Measurements from ENCODE around the gene LRRC70. TPM values are rescaled to one million over a fixed set of nuclear protein-coding genes. Genes with fewer than 3 reads are reported as not detected.
A peak's percentile ranks its signal among the peaks of the same experiment; 100 is the strongest.

Gene LRRC70
- 5.7 TPM for total RNA-seq

GRCh38 chr5:62578540-62578939 lies at the start of gene LRRC70:
Gene LRRC70 (plus strand): TSS chr5:62578819. CDS start chr5:62579439, 620 bp downstream.
- Histone ChIP-seq H3K9ac (ENCODE audit: low read depth in 1 of 3, low read length in 3 of 3) (no peak within 1 kb of the TSS), H3K4me3 (ENCODE audit: low read length in 3 of 3) (peak within 1 kb of the TSS in 1 of 3 donors; percentile 33), H3K27ac (ENCODE audit: low read depth, low read length) (no peak within 1 kb of the TSS)

GRCh38 chr5:62533597-62533996 lies 45.0 kb upstream of the LRRC70 start:
- H3K4me3 ChIP-seq (ENCODE audit: low read length in 3 of 3) = no peak overlapping the region
- H3K27ac ChIP-seq (ENCODE audit: low read depth, low read length) = no peak overlapping the region
- H3K27me3 ChIP-seq (ENCODE audit: control insufficient read depth in 3 of 3, insufficient read depth in 3 of 3, low read length in 3 of 3) = no peaks in the 10 kb centered on the region
- peaks cover 3 to 14% (median 12%) of the 10 kb centered on the region in 3 donors for H3K36me3 ChIP-seq (ENCODE audit: control insufficient read depth in 3 of 3, insufficient read depth in 3 of 3, low read length in 3 of 3)
- no peak overlapping the region for H3K9ac ChIP-seq (ENCODE audit: low read depth in 1 of 3, low read length in 3 of 3)
- no peaks in the 10 kb centered on the region for H3K4me1 ChIP-seq (ENCODE audit: control insufficient read depth in 3 of 3, insufficient read depth in 3 of 3, low read length in 3 of 3)
- H3K9me3 ChIP-seq (ENCODE audit: control insufficient read depth in 3 of 3, low read length in 3 of 3) = no peaks in the 10 kb centered on the region

More at GRCh38 chr5:62578540-62578939, at the start of gene LRRC70:
- no peaks in the 10 kb centered on the region for H3K27me3 ChIP-seq (ENCODE audit: control insufficient read depth in 3 of 3, insufficient read depth in 3 of 3, low read length in 3 of 3)
- peaks cover 0 to 2% (median 0%) of the 10 kb centered on the region in 3 donors for H3K36me3 ChIP-seq (ENCODE audit: control insufficient read depth in 3 of 3, insufficient read depth in 3 of 3, low read length in 3 of 3)
- H3K9me3 ChIP-seq (ENCODE audit: control insufficient read depth in 3 of 3, low read length in 3 of 3) = no peaks in the 10 kb centered on the region
- H3K4me1 ChIP-seq (ENCODE audit: control insufficient read depth in 3 of 3, insufficient read depth in 3 of 3, low read length in 3 of 3) = no peaks in the 10 kb centered on the region

- Histone ChIP-seq H3K9ac (ENCODE audit: low read depth in 1 of 3, low read length in 3 of 3) (no peak overlapping the region), H3K4me1 (ENCODE audit: control insufficient read depth in 3 of 3, insufficient read depth in 3 of 3, low read length in 3 of 3) (no peaks in the 10 kb centered on the region), H3K4me3 (ENCODE audit: low read length in 3 of 3) (no peak overlapping the region), H3K36me3 (ENCODE audit: control insufficient read depth in 3 of 3, insufficient read depth in 3 of 3, low read length in 3 of 3) (peaks cover 3 to 14% (median 12%) of the 10 kb centered on the region in 3 donors), H3K27ac (ENCODE audit: low read depth, low read length) (no peak overlapping the region), H3K9me3 (ENCODE audit: control insufficient read depth in 3 of 3, low read length in 3 of 3) (no peaks in the 10 kb centered on the region), H3K27me3 (ENCODE audit: control insufficient read depth in 3 of 3, insufficient read depth in 3 of 3, low read length in 3 of 3) (no peaks in the 10 kb centered on the region)
Observed at GRCh38 chr5:62534461-62535236, 44.0 kb upstream of the LRRC70 start.

GRCh38 chr5:62536232-62536631 lies 42.4 kb upstream of the LRRC70 start:
- Histone ChIP-seq H3K27me3 (ENCODE audit: control insufficient read depth in 3 of 3, insufficient read depth in 3 of 3, low read length in 3 of 3) (no peaks in the 10 kb centered on the region), H3K9me3 (ENCODE audit: control insufficient read depth in 3 of 3, low read length in 3 of 3) (no peaks in the 10 kb centered on the region), H3K27ac (ENCODE audit: low read depth, low read length) (no peak overlapping the region), H3K9ac (ENCODE audit: low read depth in 1 of 3, low read length in 3 of 3) (no peak overlapping the region), H3K4me1 (ENCODE audit: control insufficient read depth in 3 of 3, insufficient read depth in 3 of 3, low read length in 3 of 3) (no peaks in the 10 kb centered on the region), H3K36me3 (ENCODE audit: control insufficient read depth in 3 of 3, insufficient read depth in 3 of 3, low read length in 3 of 3) (peaks cover 3 to 7% (median 7%) of the 10 kb centered on the region in 3 donors), H3K4me3 (ENCODE audit: low read length in 3 of 3) (no peak overlapping the region)

GRCh38 chr5:62536783-62537182 lies 41.8 kb upstream of the LRRC70 start:
- Histone ChIP-seq H3K36me3 (ENCODE audit: control insufficient read depth in 3 of 3, insufficient read depth in 3 of 3, low read length in 3 of 3) (peaks cover 3 to 6% (median 3%) of the 10 kb centered on the region in 3 donors), H3K27ac (ENCODE audit: low read depth, low read length) (no peak overlapping the region), H3K9ac (ENCODE audit: low read depth in 1 of 3, low read length in 3 of 3) (no peak overlapping the region), H3K4me3 (ENCODE audit: low read length in 3 of 3) (no peak overlapping the region), H3K9me3 (ENCODE audit: control insufficient read depth in 3 of 3, low read length in 3 of 3) (no peaks in the 10 kb centered on the region), H3K27me3 (ENCODE audit: control insufficient read depth in 3 of 3, insufficient read depth in 3 of 3, low read length in 3 of 3) (no peaks in the 10 kb centered on the region), H3K4me1 (ENCODE audit: control insufficient read depth in 3 of 3, insufficient read depth in 3 of 3, low read length in 3 of 3) (no peaks in the 10 kb centered on the region)

GRCh38 chr5:62538017-62538942 lies 40.3 kb upstream of the LRRC70 start:
- Histone ChIP-seq H3K9me3 (ENCODE audit: control insufficient read depth in 3 of 3, low read length in 3 of 3) (no peaks in the 10 kb centered on the region), H3K36me3 (ENCODE audit: control insufficient read depth in 3 of 3, insufficient read depth in 3 of 3, low read length in 3 of 3) (peaks cover 0 to 3% (median 3%) of the 10 kb centered on the region in 3 donors)

GRCh38 chr5:62542720-62543119 lies 35.9 kb upstream of the LRRC70 start:
- peaks cover 0 to 3% (median 3%) of the 10 kb centered on the region in 3 donors for H3K36me3 ChIP-seq (ENCODE audit: control insufficient read depth in 3 of 3, insufficient read depth in 3 of 3, low read length in 3 of 3)
- H3K4me3 ChIP-seq (ENCODE audit: low read length in 3 of 3) = no peak overlapping the region
- no peaks in the 10 kb centered on the region for H3K27me3 ChIP-seq (ENCODE audit: control insufficient read depth in 3 of 3, insufficient read depth in 3 of 3, low read length in 3 of 3)
- no peak overlapping the region for H3K27ac ChIP-seq (ENCODE audit: low read depth, low read length)
- H3K9me3 ChIP-seq (ENCODE audit: control insufficient read depth in 3 of 3, low read length in 3 of 3) = no peaks in the 10 kb centered on the region
- no peak overlapping the region for H3K9ac ChIP-seq (ENCODE audit: low read depth in 1 of 3, low read length in 3 of 3)
- no peaks in the 10 kb centered on the region for H3K4me1 ChIP-seq (ENCODE audit: control insufficient read depth in 3 of 3, insufficient read depth in 3 of 3, low read length in 3 of 3)

More at GRCh38 chr5:62538017-62538942, 40.3 kb upstream of the LRRC70 start:
- Histone ChIP-seq H3K4me3 (ENCODE audit: low read length in 3 of 3) (no peak overlapping the region), H3K27me3 (ENCODE audit: control insufficient read depth in 3 of 3, insufficient read depth in 3 of 3, low read length in 3 of 3) (no peaks in the 10 kb centered on the region), H3K27ac (ENCODE audit: low read depth, low read length) (no peak overlapping the region), H3K4me1 (ENCODE audit: control insufficient read depth in 3 of 3, insufficient read depth in 3 of 3, low read length in 3 of 3) (no peaks in the 10 kb centered on the region), H3K9ac (ENCODE audit: low read depth in 1 of 3, low read length in 3 of 3) (no peak overlapping the region)

- no peak overlapping the region for H3K27ac ChIP-seq (ENCODE audit: low read depth, low read length)
- H3K4me1 ChIP-seq (ENCODE audit: control insufficient read depth in 3 of 3, insufficient read depth in 3 of 3, low read length in 3 of 3) = no peaks in the 10 kb centered on the region
- H3K9me3 ChIP-seq (ENCODE audit: control insufficient read depth in 3 of 3, low read length in 3 of 3) = no peaks in the 10 kb centered on the region
- H3K36me3 ChIP-seq (ENCODE audit: control insufficient read depth in 3 of 3, insufficient read depth in 3 of 3, low read length in 3 of 3) = peaks cover 0 to 2% (median 0%) of the 10 kb centered on the region in 3 donors
- H3K27me3 ChIP-seq (ENCODE audit: control insufficient read depth in 3 of 3, insufficient read depth in 3 of 3, low read length in 3 of 3) = no peaks in the 10 kb centered on the region
- no peak overlapping the region for H3K9ac ChIP-seq (ENCODE audit: low read depth in 1 of 3, low read length in 3 of 3)
- no peak overlapping the region for H3K4me3 ChIP-seq (ENCODE audit: low read length in 3 of 3)
Observed at GRCh38 chr5:62547945-62548630, 30.5 kb upstream of the LRRC70 start.

GRCh38 chr5:62550103-62550502 lies 28.5 kb upstream of the LRRC70 start:
- Histone ChIP-seq H3K4me3 (ENCODE audit: low read length in 3 of 3) (no peak overlapping the region), H3K36me3 (ENCODE audit: control insufficient read depth in 3 of 3, insufficient read depth in 3 of 3, low read length in 3 of 3) (peaks cover 0 to 3% (median 0%) of the 10 kb centered on the region in 3 donors), H3K27ac (ENCODE audit: low read depth, low read length) (no peak overlapping the region), H3K27me3 (ENCODE audit: control insufficient read depth in 3 of 3, insufficient read depth in 3 of 3, low read length in 3 of 3) (no peaks in the 10 kb centered on the region), H3K9ac (ENCODE audit: low read depth in 1 of 3, low read length in 3 of 3) (no peak overlapping the region), H3K9me3 (ENCODE audit: control insufficient read depth in 3 of 3, low read length in 3 of 3) (no peaks in the 10 kb centered on the region), H3K4me1 (ENCODE audit: control insufficient read depth in 3 of 3, insufficient read depth in 3 of 3, low read length in 3 of 3) (no peaks in the 10 kb centered on the region)

All from skeletal muscle tissue (tissue), 4 donors.